Activated CD8-positive, alpha-beta T cell treated with anti-CD3 and anti-CD28 coated beads for 36 hours (primary cell): ENCODE data around the gene PHC3. TPM values are rescaled to one million over a fixed set of nuclear protein-coding genes. Genes with fewer than 3 reads are reported as not detected.

ENCODE experiments used
- ATAC-seq: fragments of 200-7000 bp; cut with Tn5 transposase; one replicate; pipeline ENCODE4 v1.10.0; 2021; ENCODE audit warnings: mild to moderate bottlenecking, moderate library complexity
- CTCF ChIA-PET: fragments of 350-600 bp; sonication (Branson Sonifier 250); formaldehyde crosslinking; loops from one replicate; lab custom pipeline; 2021; ENCODE audit warnings: antibody characterized with exemption; lab: Charles Lee
- POLR2A ChIA-PET: fragments of 350-600 bp; sonication (Branson Sonifier 250); formaldehyde crosslinking; loops from one replicate; lab custom pipeline; 2021; ENCODE audit warnings: antibody characterized with exemption; lab: Charles Lee
- DNase-seq: peaks from one replicate; pipeline ENCODE4 v3.0.0-alpha.2; 2020
- H3K27ac Mint-ChIP-seq: one replicate; pipeline ENCODE4 v1.8.0; 2021; ENCODE audit warnings: mild to moderate bottlenecking, mixed read lengths
- H3K27me3 Mint-ChIP-seq: one replicate; pipeline ENCODE4 v1.8.0; 2021; ENCODE audit warnings: mixed read lengths
- H3K36me3 Mint-ChIP-seq: one replicate; pipeline ENCODE4 v1.8.0; 2021; ENCODE audit warnings: low read depth, mixed read lengths
- H3K4me1 Mint-ChIP-seq: one replicate; pipeline ENCODE4 v1.8.0; 2021; ENCODE audit warnings: low read depth, mixed read lengths
- H3K4me3 Mint-ChIP-seq: one replicate; pipeline ENCODE4 v1.8.0; 2021; ENCODE audit warnings: mild to moderate bottlenecking, moderate library complexity, mixed read lengths
- H3K9me3 Mint-ChIP-seq: one replicate; pipeline ENCODE4 v1.8.0; 2021; ENCODE audit warnings: mixed read lengths
- CTCF ChIP-seq: fragments of 200-600 bp; IDR thresholded peaks from one replicate; pipeline ENCODE4 v1.8.0; 2022; ENCODE audit warnings: antibody characterized with exemption, mild to moderate bottlenecking
- intact Hi-C: fragments of 100-400 bp; cut with micrococcal nuclease; formaldehyde crosslinking; loops from one replicate; pipeline ENCODE4 v1.10.0; 2022
- total RNA-seq, 2 experiments: library from RNA; stranded (reverse); gene quantifications; one replicate each; pipeline ENCODE4 v1.2.3, GENCODE V29; 2021

PHC3 gene
- total RNA-seq, 2 experiments from 2014 or later = 50.1 to 53.0 TPM

GRCh38 chr3:170052398-170052797 is 129.1 kb downstream of the PHC3 start:
- TF ChIP-seq CTCF = no peak
- no peaks in the 10 kb centered on the region for H3K27me3 Mint-ChIP-seq
- ChIA-PET POLR2A (no interaction called here), CTCF (interaction anchor here (0.8 to 3.0 kb wide), 4 partner anchors 13 to 188 kb away, joined by 3 to 12 read pairs (median 4); partner anchors contain the start of gene GPR160)
- no peak overlapping the region for H3K27ac Mint-ChIP-seq
- H3K9me3 Mint-ChIP-seq = no peaks in the 10 kb centered on the region
- DNase-seq (no peak), ATAC-seq (no peak)
- no peaks in the 10 kb centered on the region for H3K36me3 Mint-ChIP-seq
- H3K4me1 Mint-ChIP-seq = peaks cover 21% of the 10 kb centered on the region
- intact Hi-C loops = loop anchor here (10.0 kb wide), 1 partner anchor 188 kb away; the partner anchor contains the start of gene LRRC31
- no peak overlapping the region for H3K4me3 Mint-ChIP-seq

GRCh38 chr3:170050753-170051152 is 130.8 kb downstream of the PHC3 start:
- no peak for ATAC-seq
- CTCF ChIA-PET = no interaction called here
- no peak for TF ChIP-seq CTCF
- Mint-ChIP-seq H3K27ac (no peak overlapping the region), H3K9me3 (no peaks in the 10 kb centered on the region), H3K27me3 (no peaks in the 10 kb centered on the region), H3K36me3 (no peaks in the 10 kb centered on the region), H3K4me1 (peaks cover 10% of the 10 kb centered on the region), H3K4me3 (no peak overlapping the region)
- DNase-seq = no peak
- intact Hi-C loops = loop anchor here (10.0 kb wide), 1 partner anchor 186 kb away; the partner anchor contains the start of gene LRRC31
- POLR2A ChIA-PET = no interaction called here

- POLR2A ChIA-PET = interaction anchor here (0.6 kb wide), 1 partner anchor 171 kb away, joined by 3 read pairs; no protein-coding TSS in a partner anchor
- CTCF ChIA-PET = no interaction called here
- no peak for TF ChIP-seq CTCF
- H3K27ac Mint-ChIP-seq = no peak overlapping the region
- H3K4me1 Mint-ChIP-seq = peaks cover 13% of the 10 kb centered on the region
- intact Hi-C loops = no loop called here
- DNase-seq = no peak
- H3K36me3 Mint-ChIP-seq = no peaks in the 10 kb centered on the region
- ATAC-seq = no peak
- no peaks in the 10 kb centered on the region for H3K27me3 Mint-ChIP-seq
- no peaks in the 10 kb centered on the region for H3K9me3 Mint-ChIP-seq
- H3K4me3 Mint-ChIP-seq = no peak overlapping the region
These were observed 132.2 kb downstream of the PHC3 start for GRCh38 chr3:170049146-170050000.

GRCh38 chr3:170047133-170047404 is 134.5 kb downstream of the PHC3 start:
- ChIA-PET POLR2A (no interaction called here), CTCF (interaction anchor here (0.7 kb wide), 1 partner anchor 184 kb away, joined by 3 read pairs; no protein-coding TSS in a partner anchor)
- peaks cover 13% of the 10 kb centered on the region for H3K4me1 Mint-ChIP-seq
- H3K27me3 Mint-ChIP-seq = no peaks in the 10 kb centered on the region
- intact Hi-C loops = no loop called here
- no peak overlapping the region for H3K4me3 Mint-ChIP-seq
- H3K36me3 Mint-ChIP-seq = no peaks in the 10 kb centered on the region
- DNase-seq = no peak
- no peak for TF ChIP-seq CTCF
- ATAC-seq = no peak
- H3K9me3 Mint-ChIP-seq = no peaks in the 10 kb centered on the region
- no peak overlapping the region for H3K27ac Mint-ChIP-seq
